Effector CD8-positive, alpha-beta T cell (primary cell): ENCODE measurements around the gene FBLN1.

ENCODE experiments used
- DNase-seq: peaks from one replicate; lab custom pipeline; 2025; lab: John Stamatoyannopoulos, UW

The FBLN1 gene

GRCh38 chr22:45640291-45640940, 137.7 kb downstream of the FBLN1 start:
- DNase-seq: no peak

GRCh38 chr22:45640941-45641621, 138.4 kb downstream of the FBLN1 start:
- no peak for DNase-seq

- no peak for DNase-seq
Observed at GRCh38 chr22:45642986-45643385, 140.3 kb downstream of the FBLN1 start.

GRCh38 chr22:45644714-45645113, 142.0 kb downstream of the FBLN1 start:
- no peak for DNase-seq

GRCh38 chr22:45645150-45645525, 142.5 kb downstream of the FBLN1 start:
- no peak for DNase-seq

- DNase-seq: peak; percentile 57
Observed at GRCh38 chr22:45645526-45646414, 143.1 kb downstream of the FBLN1 start.

GRCh38 chr22:45647532-45648225, 145.0 kb downstream of the FBLN1 start:
- no peak for DNase-seq

- no peak for DNase-seq
Observed at GRCh38 chr22:45648301-45649117, 145.8 kb downstream of the FBLN1 start.

- DNase-seq: no peak
Observed at GRCh38 chr22:45649809-45650208, 147.1 kb downstream of the FBLN1 start.

- DNase-seq: no peak
Observed at GRCh38 chr22:45650721-45651120, 148.0 kb downstream of the FBLN1 start.
